HepG2 (cell line): ENCODE measurements around the gene CDHR5. TPM values are rescaled to one million over a fixed set of nuclear protein-coding genes. Genes with fewer than 3 reads are reported as not detected.

Experiments
- AGO1 ChIP-seq: fragments of 200-400 bp; formaldehyde crosslinking; IDR thresholded peaks from 2 replicates; pipeline ENCODE4 v1.6.1; 2017; ENCODE audit warnings: mild to moderate bottlenecking, low read depth, low read length, moderate library complexity; ENCODE audit not compliant: poor library complexity, severe bottlenecking
- GATA4 ChIP-seq: sonication (generic); IDR thresholded peaks from 2 replicates; pipeline ENCODE4 v1.6.1; 2016; ENCODE audit warnings: antibody characterized with exemption, low read depth, borderline replicate concordance
- NFE2L2 ChIP-seq: fragments of 150-350 bp; IDR thresholded peaks from 2 replicates; pipeline ENCODE4 v1.6.1; 2014; ENCODE audit warnings: low read length
- NR2C2 ChIP-seq: sonication (generic); formaldehyde crosslinking; IDR thresholded peaks from 2 replicates; pipeline ENCODE4 v1.4.0; 2020; ENCODE audit warnings: missing genetic modification reagents, mild to moderate bottlenecking, moderate library complexity, borderline replicate concordance
- PITX1 ChIP-seq: sonication (generic); formaldehyde crosslinking; IDR thresholded peaks from 2 replicates; pipeline ENCODE4 v1.5.1; 2020; ENCODE audit warnings: mild to moderate bottlenecking, missing genetic modification reagents
- POGK ChIP-seq: sonication (generic); formaldehyde crosslinking; conservative IDR thresholded peaks from 2 replicates; pipeline ENCODE4 v1.8.0; 2022; ENCODE audit warnings: mild to moderate bottlenecking, moderate library complexity, missing genetic modification reagents
- PPARG ChIP-seq: conservative IDR thresholded peaks from 2 replicates; pipeline ENCODE4 v1.6.1; 2016; ENCODE audit warnings: missing biosample characterization, missing genetic modification reagents
- SNAPC4 ChIP-seq: sonication (generic); formaldehyde crosslinking; IDR thresholded peaks from 2 replicates; pipeline ENCODE4 v1.4.0; 2020; ENCODE audit warnings: mild to moderate bottlenecking, missing genetic modification reagents
- SNRNP70 ChIP-seq: fragments of 200-400 bp; formaldehyde crosslinking; IDR thresholded peaks from 2 replicates; pipeline ENCODE4 v1.6.1; 2017; ENCODE audit warnings: mild to moderate bottlenecking, low read depth, low read length, moderate library complexity
- ZBTB8A ChIP-seq: sonication (generic); formaldehyde crosslinking; IDR thresholded peaks from 2 replicates; pipeline ENCODE4 v1.4.0; 2020; ENCODE audit warnings: mild to moderate bottlenecking, low read depth, missing genetic modification reagents, borderline replicate concordance
- ZNF281 ChIP-seq: sonication (generic); formaldehyde crosslinking; IDR thresholded peaks from 2 replicates; pipeline ENCODE4 v1.4.0; 2020; ENCODE audit warnings: missing genetic modification reagents, borderline replicate concordance
- ZNF343 ChIP-seq: sonication (generic); formaldehyde crosslinking; IDR thresholded peaks from 2 replicates; pipeline ENCODE4 v1.4.0; 2020; ENCODE audit warnings: mild to moderate bottlenecking, missing genetic modification reagents
- ZNF572 ChIP-seq: sonication (generic); formaldehyde crosslinking; IDR thresholded peaks from 2 replicates; pipeline ENCODE4 v1.5.1; 2020; ENCODE audit warnings: mild to moderate bottlenecking, missing genetic modification reagents
- ZNF768 ChIP-seq: sonication (generic); formaldehyde crosslinking; IDR thresholded peaks from 2 replicates; pipeline ENCODE4 v1.4.0; 2020; ENCODE audit warnings: missing genetic modification reagents
- ZNF782 ChIP-seq: sonication (generic); formaldehyde crosslinking; IDR thresholded peaks from 2 replicates; pipeline ENCODE4 v1.4.0; 2020; ENCODE audit warnings: missing genetic modification reagents, mild to moderate bottlenecking, borderline replicate concordance
- ZNF839 ChIP-seq: sonication (generic); formaldehyde crosslinking; IDR thresholded peaks from 2 replicates; pipeline ENCODE4 v1.4.0; 2020; ENCODE audit warnings: missing genetic modification reagents, mild to moderate bottlenecking, borderline replicate concordance
- ZSCAN9 ChIP-seq: IDR thresholded peaks from 2 replicates; pipeline ENCODE4 v1.6.1; 2016; ENCODE audit warnings: borderline replicate concordance
- polyA plus RNA-seq, 8 experiments: library from polyadenylated mRNA; depleted of rRNA in 3 of 8; stranded (reverse) in 7 of 8; unstranded in 1 of 8; fragments of >200 nt; fragmentation: Illumina TruSeq in 4 of 8; extraction: Trizol in 4 of 8; gene quantifications; 2 replicates each; pipeline versions ENCODE4 v1.2.1 to v1.2.3, GENCODE V29; 2011 to 2016; ENCODE audit warnings: low read depth in 4 of 8, missing spikeins in 1 of 8, mixed read lengths in 1 of 8; ENCODE audit not compliant: insufficient read depth in 1 of 8
- total RNA-seq, 5 experiments: library from RNA; depleted of rRNA; stranded (reverse); fragments of >200 nt; fragmentation: Illumina TruSeq; extraction: Trizol; gene quantifications; 2 replicates each; pipeline ENCODE4 v1.2.3, GENCODE V29; 2016; ENCODE audit warnings: low read depth in 1 of 5

The CDHR5 gene
- total and polyA plus RNA-seq, 2 of the 13 experiments (the other 11 are each of a cell fraction or from before 2014, with no cell fraction given), result 0.46 to 0.71 TPM

- TF ChIP-seq POGK (CRISPR knock-in tag), result no peak
- TF ChIP-seq PPARG, result no peak
- no peak for TF ChIP-seq ZNF281 (CRISPR knock-in tag)
- TF ChIP-seq ZNF839 (CRISPR knock-in tag), result no peak
- TF ChIP-seq NR2C2, result no peak
- no peak for TF ChIP-seq NFE2L2
- TF ChIP-seq ZSCAN9, result no peak
- no peak for TF ChIP-seq GATA4
- no peak for TF ChIP-seq SNAPC4 (CRISPR knock-in tag)
- no peak for TF ChIP-seq PITX1
- TF ChIP-seq SNRNP70, result no peak
- no peak for TF ChIP-seq ZNF782 (CRISPR knock-in tag)
- no peak for TF ChIP-seq ZNF343 (CRISPR knock-in tag)
- no peak for TF ChIP-seq ZNF572 (CRISPR knock-in tag)
- TF ChIP-seq AGO1, result no peak
- TF ChIP-seq ZNF768 (CRISPR knock-in tag), result peak; percentile 44; the same call in 1 of the 2 replicates
- TF ChIP-seq ZBTB8A (CRISPR knock-in tag), result no peak
Observed at GRCh38 chr11:576811-577610, 47.7 kb downstream of the CDHR5 start (continued).
